Left hindlimb (tissue), 1 donor: Measurements from ENCODE around the gene LRRC57.
"Not testable (repeated sequence)": the region's sequence is repeated elsewhere in the genome, so short reads cannot be mapped to it uniquely, and the experiment has no call there.

ENCODE experiments used
- DNase-seq: peaks from one replicate; pipeline ENCODE4 v3.0.0-alpha.2; 2018

The LRRC57 gene

DNA sequence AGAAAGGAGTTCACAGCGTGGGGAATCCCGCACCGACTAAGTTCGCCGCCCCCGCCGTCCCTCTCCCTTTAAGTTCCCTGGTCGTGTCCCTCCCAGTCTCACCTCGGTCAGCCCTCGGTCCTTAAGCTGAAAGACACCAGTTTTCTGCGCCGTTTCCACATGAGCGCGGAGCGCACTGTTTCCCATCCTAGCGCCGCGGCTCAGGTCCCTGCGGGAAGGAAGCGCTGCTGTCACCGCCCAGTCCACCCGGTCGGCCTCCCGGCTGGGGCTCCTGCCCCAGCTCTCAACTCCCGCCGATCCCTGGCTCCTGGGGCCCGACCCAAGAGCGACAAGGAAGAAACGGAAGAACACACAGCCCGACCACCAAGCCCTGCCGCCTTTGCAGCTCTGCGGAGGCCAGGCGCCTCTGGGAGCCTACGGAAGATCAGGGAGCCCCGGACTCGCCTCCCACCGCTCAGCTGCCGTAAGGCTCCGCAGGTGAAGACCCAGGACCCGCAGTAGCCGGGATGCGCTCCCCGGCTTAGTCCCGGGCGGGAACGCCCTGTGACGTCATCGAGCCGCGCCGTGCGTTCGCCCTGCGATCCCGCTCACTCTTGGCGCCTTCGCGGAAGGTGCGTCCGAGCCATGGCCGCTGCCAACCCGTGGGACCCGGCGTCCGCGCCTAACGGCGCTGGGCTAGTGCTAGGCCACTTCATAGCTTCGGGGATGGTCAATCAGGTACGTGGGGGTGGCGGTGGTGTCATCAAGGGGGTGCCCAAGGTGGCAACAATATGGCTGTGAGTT is at the start of gene LRRC57, which contains the start of gene HAUS2:
LRRC57 (minus strand) TSS at position 545 of the 783 bp plus-strand sequence; CDS start at position 186, 359 bp downstream.
HAUS2 (plus strand) TSS at position 590 of the 783 bp plus-strand sequence; CDS start at position 625, 35 bp downstream.
- peak; percentile 90 for DNase-seq

DNA sequence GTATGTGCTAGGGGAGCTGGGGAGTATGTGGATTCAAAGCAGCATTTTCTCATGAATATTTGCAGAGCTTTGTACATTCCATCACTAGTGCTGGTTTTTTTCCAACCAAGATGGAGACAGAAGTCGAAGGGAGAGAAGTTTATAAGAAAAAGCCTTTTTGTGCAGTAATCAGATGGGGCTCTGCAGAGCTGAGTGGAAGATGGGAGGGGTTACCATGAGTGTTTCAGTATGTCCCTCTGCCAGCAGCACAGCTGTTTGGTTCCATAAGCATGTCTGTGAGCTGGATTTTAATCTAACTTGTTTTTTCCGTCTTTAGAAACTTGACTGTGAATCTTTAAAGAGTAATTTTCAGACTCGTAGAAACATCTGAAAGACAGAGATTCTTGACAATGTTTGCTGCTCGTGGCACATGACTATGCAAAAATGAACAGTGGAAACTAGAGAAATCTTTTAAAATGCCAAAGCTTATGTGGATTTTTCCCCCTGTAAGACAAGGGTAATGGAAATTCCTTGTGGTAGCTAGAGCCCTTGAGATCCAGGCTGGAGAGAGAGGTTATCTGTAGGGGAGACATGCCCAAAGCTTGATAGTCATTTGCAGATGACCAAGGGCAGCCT is 47.1 kb upstream of the LRRC57 start:
- DNase-seq: peak; percentile 77

DNA sequence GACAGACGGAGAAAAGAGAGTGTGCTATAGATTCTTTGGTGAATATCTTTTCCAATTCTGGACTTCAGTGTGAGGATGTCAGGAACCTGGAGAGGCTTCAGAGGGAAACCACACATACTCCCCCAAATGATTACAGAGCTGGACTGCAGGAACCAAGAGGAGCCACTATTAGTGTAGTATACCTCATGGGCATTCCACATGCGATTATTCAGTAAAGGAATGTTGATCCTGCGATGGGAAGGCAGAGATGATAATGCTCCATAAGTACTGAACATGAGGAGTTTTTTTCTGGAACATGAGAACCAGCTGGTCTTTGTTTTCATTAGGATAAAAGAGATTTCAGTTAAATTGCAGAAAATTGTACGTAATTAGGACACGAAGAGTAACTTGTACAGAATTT is 45.5 kb upstream of the LRRC57 start:
- no peak for DNase-seq

DNA sequence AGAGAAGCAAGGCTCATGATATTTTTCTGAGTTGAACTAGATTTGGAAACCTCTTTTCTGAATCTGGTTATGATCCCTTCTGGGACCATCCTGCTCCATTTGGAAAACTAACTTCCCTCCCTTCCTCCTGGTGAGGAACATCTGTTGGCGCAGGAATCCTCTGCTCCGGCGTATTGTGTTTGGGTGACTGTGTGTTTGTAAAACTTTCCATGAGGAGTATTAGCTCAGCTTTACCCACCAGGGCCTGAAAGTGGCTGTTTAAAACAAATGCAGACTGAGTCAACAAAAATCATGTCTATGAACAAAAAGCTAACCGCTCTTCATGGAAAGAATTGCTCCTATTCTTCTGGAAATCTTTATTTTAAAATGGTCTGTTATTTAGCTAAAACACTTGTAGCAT is 44.5 kb upstream of the LRRC57 start:
- DNase-seq: peak; percentile 67

DNA sequence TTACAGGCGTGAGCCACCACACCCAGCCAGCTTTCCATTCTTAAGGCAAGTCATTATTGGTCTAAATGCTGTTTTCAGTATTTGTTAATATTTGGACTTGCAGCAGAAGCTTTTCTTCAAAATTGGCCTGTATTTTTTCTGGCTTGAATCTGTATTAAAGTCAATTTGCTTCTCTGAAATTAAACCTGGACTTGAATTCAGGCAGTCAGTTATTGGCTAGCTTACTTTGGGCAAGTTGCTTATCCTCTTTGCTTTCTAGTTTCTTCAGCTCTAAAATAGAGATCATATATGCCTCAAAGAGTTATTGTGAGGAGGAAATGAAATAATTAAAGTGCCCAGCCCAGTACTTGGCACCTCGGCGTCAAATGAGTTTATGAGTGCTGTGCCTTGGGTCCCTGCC is 44.1 kb upstream of the LRRC57 start:
- DNase-seq: no peak

DNA sequence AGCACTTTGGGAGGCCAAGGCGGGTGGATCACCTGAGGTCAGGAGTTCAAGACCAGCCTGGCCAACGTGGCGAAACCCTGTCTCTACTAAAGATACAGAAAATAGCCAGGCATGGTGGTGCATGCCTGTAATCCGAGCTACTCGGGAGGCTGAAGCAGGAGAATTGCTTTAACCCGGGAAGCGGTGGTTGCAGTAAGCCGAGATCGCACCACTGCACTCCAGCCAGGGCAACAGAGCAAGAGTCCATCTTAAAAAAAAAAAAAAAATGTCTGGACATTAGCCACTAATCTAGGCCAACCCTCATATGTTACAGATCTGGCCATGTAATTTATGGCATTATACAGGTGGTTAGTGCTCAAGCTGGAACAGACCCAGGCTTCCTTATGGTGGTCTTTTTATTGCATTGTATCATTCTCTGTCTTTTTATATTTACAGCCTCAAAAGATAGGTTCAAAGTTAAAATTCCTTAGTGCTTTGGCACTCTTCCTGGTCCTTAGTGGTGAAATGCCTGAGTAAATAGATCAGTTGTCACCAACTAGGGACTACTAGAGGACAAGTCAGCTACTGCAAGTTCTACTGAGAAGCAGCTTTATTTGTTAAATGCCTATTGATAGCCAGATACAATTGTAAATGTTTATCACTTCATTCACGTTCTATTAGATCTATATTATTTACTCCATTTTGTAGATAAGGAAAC is 42.8 kb upstream of the LRRC57 start:
- DNase-seq: no peak

DNA sequence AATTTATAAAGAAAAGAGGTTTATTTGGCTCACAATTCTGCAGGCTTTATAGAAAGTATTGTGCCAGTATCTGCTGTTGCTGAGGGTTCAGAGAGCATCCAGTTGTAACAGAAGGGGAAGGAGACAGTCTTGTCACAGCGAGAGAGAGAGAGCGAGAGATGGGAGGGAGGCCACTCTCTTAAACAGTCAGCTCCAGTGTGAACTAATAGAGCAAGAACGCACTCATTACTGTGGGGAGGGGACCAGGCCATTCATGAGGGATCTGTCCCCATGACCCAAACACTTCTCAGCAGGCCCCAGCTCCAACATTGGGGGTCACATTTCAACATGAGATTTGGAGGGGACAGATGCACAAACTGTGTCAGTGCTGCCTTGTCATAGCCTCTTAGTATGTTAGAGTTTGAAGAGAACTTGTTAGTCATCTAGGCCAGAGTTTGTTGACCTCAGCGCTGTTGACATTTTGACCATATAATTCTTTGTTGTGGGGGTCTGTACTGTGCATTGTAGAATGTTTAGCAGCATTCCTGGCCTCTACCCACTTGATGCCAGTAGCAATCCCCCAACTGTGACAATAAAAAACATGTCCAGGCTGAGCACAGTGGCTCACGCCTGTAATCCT is 42.1 kb upstream of the LRRC57 start:
- DNase-seq: no peak

DNA sequence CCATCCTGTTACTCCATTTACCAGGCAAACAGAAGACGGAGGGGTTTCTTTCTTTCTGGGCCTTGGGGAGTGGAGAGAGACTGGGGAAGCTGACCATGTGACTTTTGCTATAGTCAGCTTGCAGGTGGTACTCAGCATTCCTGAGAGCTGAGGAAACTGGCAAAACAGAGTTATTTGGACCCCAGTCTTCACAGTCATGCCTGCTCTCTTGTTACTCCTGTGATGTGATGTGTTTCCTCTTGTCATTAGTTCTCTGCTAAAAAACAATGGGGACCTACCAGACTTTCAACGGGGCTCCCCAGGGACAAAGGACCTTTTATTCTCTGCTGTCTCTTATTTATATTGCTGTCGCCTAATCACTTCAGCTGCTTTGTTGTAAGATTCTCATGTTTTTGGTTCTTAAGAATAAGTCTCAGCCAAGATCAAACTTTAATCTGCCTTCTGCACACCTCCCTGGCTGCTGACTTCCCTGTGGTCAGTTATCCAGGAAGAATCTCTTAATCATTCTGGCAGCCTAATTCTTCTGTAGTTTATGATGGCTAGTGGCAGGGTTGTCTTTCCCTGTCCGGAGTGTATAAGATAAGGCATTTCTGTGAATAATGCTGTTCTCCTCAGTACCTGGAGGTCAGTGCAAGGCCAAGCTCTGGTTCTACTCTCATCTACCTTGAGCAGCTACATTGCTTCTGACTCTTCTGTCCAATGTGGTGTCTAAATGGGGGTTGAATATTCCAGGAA is 35.6 kb upstream of the LRRC57 start:
- DNase-seq: no peak

DNA sequence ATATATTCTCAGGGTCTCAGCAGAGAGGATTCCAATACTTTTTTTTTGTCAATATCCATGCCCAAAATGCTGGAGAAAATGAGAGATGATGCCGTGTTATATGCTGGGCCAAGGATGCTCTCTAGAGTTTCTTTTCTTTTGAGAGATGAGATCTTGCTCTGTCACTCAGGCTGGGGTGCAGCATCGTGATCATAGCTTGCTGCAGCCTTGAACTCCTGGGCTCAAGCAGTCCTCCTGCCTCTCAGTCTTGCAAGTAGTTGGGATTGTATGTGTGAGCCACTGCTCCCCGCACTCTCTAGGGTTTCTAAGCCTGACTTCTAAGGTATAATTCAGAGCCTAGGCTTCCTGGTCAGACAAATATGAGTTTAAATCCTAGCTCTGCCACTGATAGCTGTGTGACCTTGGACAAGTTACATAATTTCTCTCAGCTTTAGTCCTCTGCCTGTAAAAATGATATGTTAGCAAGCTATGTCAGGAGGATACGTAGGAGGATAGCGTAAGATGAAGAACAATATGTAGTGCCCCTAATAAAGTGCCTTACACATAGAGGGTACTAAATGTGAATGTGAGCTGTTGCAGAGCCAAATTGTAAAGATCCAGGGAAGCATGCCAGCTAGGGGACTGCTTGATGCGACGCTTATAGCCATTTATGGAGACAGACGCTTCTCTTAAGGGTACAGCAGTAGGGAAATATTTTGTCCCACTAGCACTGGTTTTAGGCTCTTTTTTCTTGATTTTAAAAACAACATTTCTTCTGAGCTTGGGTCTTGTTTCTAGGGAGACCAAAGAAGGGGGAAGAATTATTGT is 34.2 kb upstream of the LRRC57 start:
- DNase-seq: no peak

DNA sequence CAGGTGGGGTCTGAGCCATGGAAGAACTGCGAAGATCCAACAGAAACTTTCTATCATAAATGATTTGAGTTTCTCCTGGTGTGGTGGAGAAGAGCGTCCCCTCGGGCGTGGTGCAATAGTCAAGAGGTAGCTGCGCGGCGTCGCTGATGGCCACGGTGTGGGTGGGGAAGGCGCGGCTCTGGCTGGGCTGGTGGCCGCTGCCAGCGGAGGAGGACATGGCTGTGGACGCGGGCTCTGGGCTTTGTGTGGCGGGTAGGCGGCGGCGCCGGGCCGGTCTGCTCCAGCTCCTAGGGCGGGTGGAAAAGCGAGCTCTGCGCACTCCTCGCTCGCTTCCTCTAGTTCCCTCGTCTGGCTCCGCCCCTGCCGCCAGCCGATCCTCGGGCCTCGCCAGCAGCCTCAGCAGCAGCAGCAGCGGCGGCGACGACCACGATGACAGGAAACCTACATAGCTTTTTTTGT is 32.7 kb upstream of the LRRC57 start:
- DNase-seq: peak; percentile 91

DNA sequence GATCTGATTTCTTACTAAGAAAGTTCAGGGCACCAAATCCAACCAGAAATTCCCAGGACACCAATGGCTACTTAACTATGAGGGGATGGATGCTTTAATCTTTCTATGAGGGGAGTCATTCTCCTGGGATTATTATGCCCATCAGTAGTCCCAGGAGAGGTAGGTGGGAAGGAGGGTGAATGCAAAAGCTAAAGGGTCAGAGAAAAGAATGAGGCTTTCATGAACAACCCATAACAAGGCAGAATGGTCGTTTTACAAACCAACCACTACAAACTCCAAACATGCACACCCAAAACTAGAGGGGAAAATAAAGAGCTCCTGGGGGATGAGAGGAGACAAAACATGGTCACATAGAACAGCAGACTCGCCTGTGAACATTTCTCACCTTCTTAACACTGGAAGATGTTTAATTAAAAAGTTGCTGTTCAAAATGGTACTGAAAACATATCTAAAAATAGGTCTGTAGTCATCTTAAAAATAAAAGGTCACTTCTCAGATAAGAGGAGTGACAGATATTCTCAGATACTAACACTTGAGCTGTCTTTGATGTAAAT is 30.5 kb upstream of the LRRC57 start:
- no peak for DNase-seq

DNA sequence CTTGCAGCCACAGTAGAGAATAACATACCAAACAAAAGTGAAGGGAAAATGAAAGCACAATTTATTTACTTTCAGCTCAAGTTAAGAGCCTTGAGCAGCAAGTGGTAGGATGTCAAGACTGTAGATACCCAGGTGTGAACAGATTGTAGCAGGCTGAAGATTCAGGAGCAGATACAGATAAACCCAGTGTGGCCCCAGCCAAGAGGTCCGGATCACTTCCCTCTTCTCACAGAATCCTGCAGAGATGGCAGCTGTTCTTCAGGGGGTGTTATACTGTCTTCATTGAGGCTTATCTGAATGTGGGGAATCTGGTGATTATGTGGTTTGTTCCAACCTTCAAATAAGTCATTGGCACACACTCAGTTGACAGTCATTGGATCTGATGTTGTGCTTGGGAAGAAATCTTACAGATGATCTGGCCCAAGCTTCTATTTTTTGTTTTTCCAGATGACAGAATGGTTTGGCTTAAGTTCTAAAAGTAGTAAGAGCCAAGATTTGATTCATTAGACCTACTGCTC is 29.0 kb upstream of the LRRC57 start:
- no peak for DNase-seq

DNA sequence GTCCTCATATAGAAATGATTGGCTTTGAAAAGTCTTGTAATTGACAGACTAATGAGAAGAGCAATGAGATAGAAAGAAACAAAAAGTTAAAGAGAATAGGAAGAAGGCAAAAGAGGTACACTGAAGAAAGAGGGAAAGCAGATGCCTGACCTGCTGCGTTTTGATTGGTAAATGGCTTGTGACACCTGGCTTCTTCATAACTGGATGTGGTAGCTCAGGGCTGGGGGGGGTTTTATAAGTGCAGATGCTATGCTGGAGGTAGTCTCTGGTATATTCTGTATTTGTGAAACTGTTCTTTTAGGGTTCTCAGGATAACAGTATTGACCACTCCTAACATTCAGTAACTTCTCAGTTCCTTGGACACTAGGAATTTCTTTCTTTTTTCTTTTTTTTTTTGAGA is 28.2 kb upstream of the LRRC57 start:
- no peak for DNase-seq

DNA sequence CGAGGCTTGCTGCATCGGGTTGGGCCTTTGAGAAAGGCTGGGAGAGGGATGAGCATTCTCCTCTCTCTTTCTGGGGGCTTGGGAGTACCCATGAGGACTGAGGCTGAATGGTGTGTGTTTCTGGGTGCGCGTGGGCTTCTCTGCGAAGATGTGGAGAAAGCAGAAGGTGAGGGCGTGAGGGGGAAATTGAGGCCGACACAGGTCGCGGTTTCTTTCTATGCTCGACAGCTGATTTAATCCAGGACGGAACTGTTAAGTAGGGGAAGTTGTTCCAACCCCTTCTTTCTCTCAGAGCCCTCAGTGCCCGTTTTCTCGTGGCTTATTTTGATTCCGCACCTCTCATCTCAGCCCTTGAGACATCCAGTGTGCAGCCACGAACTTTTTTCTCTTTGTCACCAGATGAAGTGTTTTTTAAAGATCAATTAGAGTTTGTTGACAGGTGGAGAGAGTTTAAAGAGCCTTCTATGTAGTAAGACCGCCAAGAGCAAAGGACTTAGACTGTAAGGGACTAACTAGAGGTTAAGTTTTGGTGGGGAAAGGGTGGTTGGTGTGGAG is 27.5 kb upstream of the LRRC57 start:
- no peak for DNase-seq

DNA sequence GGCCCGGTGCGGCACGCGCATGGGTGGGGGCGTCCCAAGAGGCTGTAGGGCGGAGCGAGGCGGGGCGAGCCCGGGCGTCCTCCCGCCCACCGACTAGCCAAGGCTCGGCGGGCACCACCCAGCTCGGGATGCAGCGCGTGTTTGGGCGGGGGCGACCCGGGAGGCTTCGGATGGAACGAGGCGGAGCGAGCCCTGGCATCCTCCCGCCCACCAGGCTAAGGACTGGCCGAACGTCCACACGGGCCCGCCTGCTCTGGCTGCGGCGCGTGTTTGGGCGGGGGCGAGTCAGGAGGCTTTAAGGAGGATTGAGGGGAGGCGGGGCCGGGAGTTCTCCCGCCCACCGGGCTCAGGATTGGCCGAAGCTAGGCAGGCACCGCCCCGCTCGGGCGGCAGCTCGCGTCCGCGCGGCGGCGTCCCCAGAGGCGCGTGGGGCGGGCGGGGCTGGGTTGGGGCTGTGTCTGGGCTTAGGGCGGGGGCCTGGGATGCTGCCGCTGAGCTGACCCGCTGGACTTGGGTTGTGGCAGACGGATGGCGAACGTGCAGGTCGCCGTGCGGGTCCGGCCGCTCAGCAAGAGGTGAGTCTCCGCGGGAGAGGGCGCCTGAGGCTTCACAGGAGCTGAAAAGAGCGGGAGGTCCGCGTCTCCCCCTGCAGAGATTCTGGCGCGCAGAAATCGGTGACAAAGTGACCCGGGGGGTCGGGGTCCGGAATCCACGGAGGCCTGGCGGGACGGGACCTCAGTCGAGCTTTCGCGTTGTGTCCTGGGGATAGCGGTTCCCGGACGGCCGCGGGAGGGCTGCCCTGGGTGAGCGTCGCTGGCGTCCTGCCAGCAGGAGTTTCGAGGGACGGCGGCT is 26.8 kb upstream of the LRRC57 start, which contains the start of gene STARD9:
STARD9 (plus strand) TSS at position 419 of the 852 bp plus-strand sequence; CDS start at position 529, 110 bp downstream.
- DNase-seq: peak; percentile 99

DNA sequence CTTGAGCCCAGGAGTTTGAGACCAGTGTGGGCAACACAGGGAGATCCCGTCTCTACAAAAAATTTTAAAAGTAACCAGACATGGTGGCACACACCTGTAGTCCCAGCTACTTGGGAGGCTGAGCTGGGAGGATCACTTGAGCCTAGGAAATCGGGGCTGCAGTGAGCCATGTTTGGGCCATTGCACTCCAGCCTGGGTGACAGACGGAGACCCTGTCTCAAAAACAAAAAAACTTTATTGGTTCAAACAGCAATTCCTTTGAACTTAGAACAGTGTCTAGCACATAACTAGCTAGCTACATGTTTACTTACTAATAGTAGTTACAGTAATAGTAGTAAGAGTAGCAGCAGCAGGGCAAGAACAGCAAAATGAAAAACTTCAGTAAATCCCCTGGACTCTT is 10.1 kb upstream of the LRRC57 start:
- no peak for DNase-seq

DNA sequence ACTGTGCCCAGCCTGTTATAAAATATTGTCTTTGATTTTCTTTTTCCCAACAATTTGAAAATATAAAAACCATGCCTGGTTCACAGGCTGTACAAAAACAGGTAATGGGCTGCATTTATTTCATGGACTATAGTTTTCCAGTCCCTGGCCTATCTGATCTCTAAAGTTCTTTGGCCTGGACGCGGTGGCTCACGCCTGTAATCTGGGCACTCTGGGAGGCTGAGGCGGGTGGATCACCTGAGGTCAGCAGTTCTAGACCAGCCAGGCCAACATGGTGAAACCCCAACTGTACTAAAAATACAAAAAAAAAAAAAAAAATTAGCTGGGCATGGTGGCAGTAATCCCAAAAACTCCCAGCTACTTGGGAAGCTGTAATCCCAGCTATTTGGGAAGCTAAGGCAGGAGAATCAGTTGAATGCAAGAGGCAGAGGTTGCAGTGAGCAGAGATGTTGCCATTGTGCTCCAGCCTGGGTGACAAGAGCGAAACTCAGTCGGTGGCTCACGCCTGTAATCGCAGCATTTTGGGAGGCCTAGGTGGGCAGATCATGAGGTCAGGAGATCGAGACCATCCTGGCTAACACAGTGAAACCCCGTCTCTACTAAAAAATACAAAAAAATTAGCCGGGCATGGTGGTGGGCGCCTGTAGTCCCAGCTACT is 8.1 kb upstream of the LRRC57 start:
- not testable (repeated sequence) for DNase-seq

DNA sequence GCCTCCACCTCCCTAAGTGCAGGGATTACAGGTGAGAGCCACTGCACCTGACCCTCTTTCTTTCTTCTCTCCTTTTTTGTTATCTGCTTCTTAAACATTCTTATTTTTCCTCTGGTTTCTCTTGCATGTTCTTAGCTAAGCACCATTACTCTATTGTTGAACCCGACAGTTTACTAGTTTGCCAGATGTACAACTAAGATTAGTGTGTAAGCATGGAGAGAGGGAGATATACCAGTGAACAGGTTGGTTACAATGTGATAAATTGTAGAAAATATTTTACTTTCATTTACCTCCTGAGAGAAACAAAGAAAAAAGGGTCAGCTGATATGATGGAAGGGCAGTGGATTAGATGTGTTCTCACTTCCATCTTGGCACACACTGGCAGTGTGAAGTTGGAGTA is 5.0 kb upstream of the LRRC57 start:
- no peak for DNase-seq
